Osteoblast (primary cell): ENCODE measurements around the gene PDCD11. TPM values are rescaled to one million over a fixed set of nuclear protein-coding genes. Genes with fewer than 3 reads are reported as not detected.
A peak's percentile ranks its signal among the peaks of the same experiment; 100 is the strongest.

Experiments
- DNase-seq: peaks from one replicate; pipeline ENCODE4 v3.0.0; 2011; ENCODE audit warnings: low spot score, mixed read lengths; ENCODE audit not compliant: insufficient read length; ENCODE audit errors: missing footprints
- H2AFZ ChIP-seq: 2 replicates; pipeline ENCODE4 v1.6.0; 2011; ENCODE audit warnings: mild to moderate bottlenecking, low read length
- H3K27ac ChIP-seq: 2 replicates; pipeline ENCODE4 v1.5.1; 2011; ENCODE audit warnings: mild to moderate bottlenecking, low read depth, low read length, moderate library complexity
- H3K27me3 ChIP-seq: 2 replicates; pipeline ENCODE4 v1.6.0; 2012; ENCODE audit warnings: mild to moderate bottlenecking, control low read depth, inconsistent platforms, low read length, moderate library complexity; ENCODE audit not compliant: insufficient read depth
- H3K36me3 ChIP-seq: 2 replicates; pipeline ENCODE4 v1.5.1; 2011; ENCODE audit warnings: mild to moderate bottlenecking, low read length, control low read depth, moderate library complexity; ENCODE audit not compliant: insufficient read depth
- H3K4me1 ChIP-seq: 2 replicates; pipeline ENCODE4 v1.5.1; 2011; ENCODE audit warnings: mild to moderate bottlenecking, low read length, control low read depth, moderate library complexity; ENCODE audit not compliant: insufficient read depth
- H3K4me2 ChIP-seq: 2 replicates; pipeline ENCODE4 v1.6.0; 2011; ENCODE audit warnings: mild to moderate bottlenecking, low read length; ENCODE audit not compliant: insufficient read depth
- H3K4me3 ChIP-seq: fragments of 200-600 bp; sonication (generic); 3 replicates; pipeline ENCODE4 v1.5.1; 2012; ENCODE audit warnings: mild to moderate bottlenecking, low read length, inconsistent platforms; ENCODE audit not compliant: insufficient read depth
- H3K79me2 ChIP-seq: 2 replicates; pipeline ENCODE4 v1.6.0; 2012; ENCODE audit warnings: mild to moderate bottlenecking, low read length, control low read depth, inconsistent platforms; ENCODE audit not compliant: insufficient read depth
- H3K9me3 ChIP-seq: 2 replicates; pipeline ENCODE4 v1.5.1; 2011; ENCODE audit warnings: low read depth, low read length, control low read depth
- H4K20me1 ChIP-seq: 2 replicates; pipeline ENCODE4 v1.6.0; 2012; ENCODE audit warnings: mild to moderate bottlenecking, low read length, control low read depth; ENCODE audit not compliant: insufficient read depth
- total RNA-seq: library from RNA; depleted of rRNA; stranded (reverse); fragments of >200 nt; gene quantifications from 2 replicates; pipeline ENCODE4 v1.2.3, GENCODE V29; 2012
- TF ChIP-seq, protein P1 (sequence below): IDR thresholded peaks from 2 replicates; pipeline ENCODE4 v1.5.1; 2011; ENCODE audit warnings: mild to moderate bottlenecking, low read depth, low read length, moderate library complexity; ENCODE audit errors: extremely low read depth

PDCD11 gene
- total RNA-seq, 1 donor: 18.8 TPM

DNA sequence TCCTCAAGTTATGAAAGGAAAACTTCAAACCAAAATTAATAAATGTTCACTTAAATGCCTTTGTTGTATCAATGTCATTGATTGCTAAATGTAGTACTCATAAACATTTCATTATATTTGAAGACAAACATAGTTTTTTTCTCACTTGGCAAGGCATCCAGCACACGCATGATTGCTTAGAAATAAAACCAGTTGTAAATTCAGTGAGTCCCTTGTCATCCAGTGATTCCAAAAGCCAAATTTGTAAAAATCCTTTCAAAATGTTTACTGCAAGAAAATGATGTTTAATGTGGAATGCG, 90.9 kb downstream of the PDCD11 start:
- Histone ChIP-seq H3K4me3 (no peak overlapping the region), H3K79me2 (no peaks in the 10 kb centered on the region), H3K9me3 (no peaks in the 10 kb centered on the region), H3K4me1 (peaks cover 7% of the 10 kb centered on the region), H3K4me2 (no peak overlapping the region), H3K27ac (no peak overlapping the region), H3K36me3 (no peaks in the 10 kb centered on the region), H4K20me1 (no peaks in the 10 kb centered on the region), H2AFZ (no peak overlapping the region), H3K27me3 (no peaks in the 10 kb centered on the region)
- TF ChIP-seq, protein P1, sequence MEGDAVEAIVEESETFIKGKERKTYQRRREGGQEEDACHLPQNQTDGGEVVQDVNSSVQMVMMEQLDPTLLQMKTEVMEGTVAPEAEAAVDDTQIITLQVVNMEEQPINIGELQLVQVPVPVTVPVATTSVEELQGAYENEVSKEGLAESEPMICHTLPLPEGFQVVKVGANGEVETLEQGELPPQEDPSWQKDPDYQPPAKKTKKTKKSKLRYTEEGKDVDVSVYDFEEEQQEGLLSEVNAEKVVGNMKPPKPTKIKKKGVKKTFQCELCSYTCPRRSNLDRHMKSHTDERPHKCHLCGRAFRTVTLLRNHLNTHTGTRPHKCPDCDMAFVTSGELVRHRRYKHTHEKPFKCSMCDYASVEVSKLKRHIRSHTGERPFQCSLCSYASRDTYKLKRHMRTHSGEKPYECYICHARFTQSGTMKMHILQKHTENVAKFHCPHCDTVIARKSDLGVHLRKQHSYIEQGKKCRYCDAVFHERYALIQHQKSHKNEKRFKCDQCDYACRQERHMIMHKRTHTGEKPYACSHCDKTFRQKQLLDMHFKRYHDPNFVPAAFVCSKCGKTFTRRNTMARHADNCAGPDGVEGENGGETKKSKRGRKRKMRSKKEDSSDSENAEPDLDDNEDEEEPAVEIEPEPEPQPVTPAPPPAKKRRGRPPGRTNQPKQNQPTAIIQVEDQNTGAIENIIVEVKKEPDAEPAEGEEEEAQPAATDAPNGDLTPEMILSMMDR: no peak
- DNase-seq: no peak

DNA sequence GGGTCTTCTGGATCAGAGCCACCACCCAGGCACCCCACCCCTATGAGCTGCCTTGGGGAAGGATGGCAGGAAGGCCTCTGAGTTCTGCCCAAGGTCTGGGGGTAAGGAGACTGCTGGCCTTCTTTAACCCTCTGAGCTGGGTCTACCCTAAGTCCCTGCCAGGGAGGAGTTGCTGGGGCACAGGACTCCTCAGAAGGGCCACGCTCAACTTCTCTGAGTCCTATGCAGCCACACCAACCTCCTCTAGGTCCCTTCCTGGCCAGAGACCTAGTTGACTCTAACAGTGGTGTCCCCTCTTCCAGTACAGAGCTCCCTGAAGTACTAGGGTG, 94.5 kb downstream of the PDCD11 start:
- no peaks in the 10 kb centered on the region for H4K20me1 ChIP-seq
- TF ChIP-seq, protein P1: no peak
- no peak overlapping the region for H3K4me3 ChIP-seq
- H3K27me3 ChIP-seq: peaks cover 33% of the 10 kb centered on the region
- no peak overlapping the region for H2AFZ ChIP-seq
- H3K9me3 ChIP-seq: no peaks in the 10 kb centered on the region
- no peaks in the 10 kb centered on the region for H3K36me3 ChIP-seq
- no peak for DNase-seq
- no peak overlapping the region for H3K27ac ChIP-seq
- H3K4me1 ChIP-seq: peaks cover 8% of the 10 kb centered on the region
- H3K79me2 ChIP-seq: no peaks in the 10 kb centered on the region
- H3K4me2 ChIP-seq: no peak overlapping the region

DNA sequence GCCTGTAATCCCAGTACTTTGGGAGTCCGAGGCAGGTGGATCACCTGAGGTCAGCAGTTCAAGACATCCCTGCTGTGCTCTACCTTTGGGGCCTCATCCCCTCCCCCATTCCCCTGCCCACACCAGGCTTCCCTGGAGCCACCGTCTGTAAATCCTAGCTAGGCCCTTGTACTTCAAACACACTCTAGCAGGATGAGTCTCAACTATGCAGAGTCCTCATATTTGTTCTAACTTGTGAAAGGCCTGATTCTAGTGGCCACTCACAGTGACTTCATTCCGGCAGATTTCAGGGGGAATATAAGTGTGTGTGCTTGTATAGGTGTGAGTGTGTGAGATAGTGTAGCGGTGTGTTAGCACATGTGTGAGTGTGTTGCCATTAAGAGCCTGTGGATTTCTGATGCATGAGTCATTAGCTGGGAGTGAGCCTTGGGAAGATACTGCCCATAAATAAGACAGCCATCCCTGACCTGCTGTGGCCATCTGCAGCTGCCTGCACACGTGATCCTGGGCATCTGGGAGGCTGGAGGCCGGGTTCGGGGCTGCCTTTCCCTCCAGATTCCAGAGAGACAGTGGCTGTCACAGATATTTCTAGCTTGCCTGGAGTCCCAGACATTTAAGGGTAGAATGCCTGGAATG, 95.4 kb downstream of the PDCD11 start:
- Histone ChIP-seq H3K79me2 (no peaks in the 10 kb centered on the region), H3K4me1 (peaks cover 8% of the 10 kb centered on the region), H3K36me3 (no peaks in the 10 kb centered on the region), H3K27me3 (peaks cover 42% of the 10 kb centered on the region), H2AFZ (no peak overlapping the region), H3K4me3 (no peak overlapping the region), H3K27ac (no peak overlapping the region), H4K20me1 (no peaks in the 10 kb centered on the region), H3K9me3 (no peaks in the 10 kb centered on the region), H3K4me2 (no peak overlapping the region)
- TF ChIP-seq, protein P1: no peak
- peak; percentile 95 for DNase-seq

DNA sequence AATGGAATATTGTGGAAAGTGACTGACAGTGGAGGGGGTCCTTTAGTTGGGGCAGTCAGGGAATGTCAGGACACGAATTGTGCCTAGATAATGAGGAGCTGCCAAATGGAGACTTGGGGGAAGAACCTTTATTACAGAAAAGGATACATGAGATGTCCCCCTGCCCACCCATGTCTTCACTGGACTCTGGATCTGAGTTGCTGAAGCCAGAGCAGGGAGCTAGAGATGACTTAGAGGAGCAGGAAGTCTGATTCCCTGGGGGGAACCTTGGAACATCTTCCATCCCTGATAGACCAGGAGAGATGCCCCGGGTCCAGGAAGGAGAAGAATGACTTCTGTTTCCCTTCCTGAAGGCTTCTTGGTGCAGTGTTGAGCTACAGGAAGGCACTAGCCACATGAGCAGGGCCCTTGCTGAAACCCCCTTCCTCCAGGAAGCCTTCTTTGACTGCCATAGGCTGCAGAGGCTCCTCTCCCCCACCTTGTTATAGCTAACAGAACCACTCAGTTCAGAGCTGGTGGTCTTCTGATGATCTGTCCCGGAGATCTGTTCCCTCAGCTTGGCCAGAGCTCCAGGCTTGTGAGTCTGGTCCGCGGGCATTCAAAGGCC, 96.3 kb downstream of the PDCD11 start:
- no peaks in the 10 kb centered on the region for H3K9me3 ChIP-seq
- H3K27ac ChIP-seq: no peak overlapping the region
- peak; percentile 82 for DNase-seq
- H3K4me2 ChIP-seq: peak overlapping the region; percentile 70
- TF ChIP-seq, protein P1: no peak
- no peak overlapping the region for H2AFZ ChIP-seq
- H4K20me1 ChIP-seq: peaks cover 3% of the 10 kb centered on the region
- peaks cover 51% of the 10 kb centered on the region for H3K27me3 ChIP-seq
- H3K4me3 ChIP-seq: peak overlapping the region; percentile 61
- no peaks in the 10 kb centered on the region for H3K36me3 ChIP-seq
- peaks cover 8% of the 10 kb centered on the region for H3K4me1 ChIP-seq
- H3K79me2 ChIP-seq: no peaks in the 10 kb centered on the region
